K562 (cell line): ENCODE results near the gene PRDM1. TPM values are rescaled to one million over a fixed set of nuclear protein-coding genes. Genes with fewer than 3 reads are reported as not detected.

Experiments used
- ATAC-seq: fragments of 200-7000 bp; cut with Tn5 transposase; 3 replicates; pipeline ENCODE4 v1.9.1; 2020; ENCODE audit warnings: moderate library complexity
- BruUV-seq: library from RNA; stranded (reverse); fragments of 400-500 nt; replicated peaks from 2 replicates; lab custom pipeline; 2021; lab: Mats Ljungman, UMichigan
- CTCF ChIA-PET: fragments of 300-600 bp; formaldehyde crosslinking; extraction: SDS; loops from one replicate; lab custom pipeline; 2021; ENCODE audit warnings: low intra/inter-chr PET ratio; lab: Yijun Ruan, JAX
- POLR2A ChIA-PET: fragments of 300-600, 350-650 bp; sonication (Branson Sonifier 250); formaldehyde crosslinking; extraction: SDS; loops from one replicate; lab custom pipeline; 2021; ENCODE audit warnings: antibody characterized with exemption, inconsistent platforms; lab: Yijun Ruan, JAX
- DNase-seq, 4 experiments: peaks; one replicate each; pipeline versions ENCODE4 v3.0.0 to v3.0.0-alpha.2; 2011 to 2018; ENCODE audit warnings: low spot score in 3 of 4, mixed read lengths in 3 of 4; ENCODE audit errors: extremely low read depth in 1 of 4
- FAIRE-seq: peaks from 2 replicates; lab custom pipeline; 2011; peaks lifted over from hg19 to GRCh38; lab: Jason Lieb, UNC
- H2AFZ ChIP-seq: 2 replicates; pipeline ENCODE4 v1.6.0; 2011; ENCODE audit warnings: low read depth, low read length, control low read depth, inconsistent platforms
- H3K27ac ChIP-seq: fragments of 200-600 bp; 3 replicates; pipeline ENCODE4 v1.8.0; 2011; ENCODE audit warnings: low read depth, mild to moderate bottlenecking, control low read depth, inconsistent platforms, low read length, moderate library complexity, mixed read lengths; ENCODE audit errors: extremely low read depth
- H3K27me3 ChIP-seq, 2 experiments: fragments of 300-600 bp in 1 of 2; 2 replicates in 1 of 2; 3 replicates in 1 of 2; pipeline versions ENCODE4 v1.6.0 to v1.8.0; 2011; ENCODE audit warnings: inconsistent platforms in 2 of 2, low read length in 2 of 2, mild to moderate bottlenecking in 1 of 2, mixed read lengths in 1 of 2, moderate library complexity in 1 of 2; ENCODE audit not compliant: control insufficient read depth in 2 of 2, insufficient read depth in 2 of 2
- H3K36me3 ChIP-seq: fragments of 300-600 bp; 3 replicates; pipeline ENCODE4 v1.8.0; 2011; ENCODE audit warnings: mild to moderate bottlenecking, low read length, inconsistent platforms; ENCODE audit not compliant: control insufficient read depth, insufficient read depth
- H3K4me1 ChIP-seq, 2 experiments: fragments of 200-600 bp in 1 of 2; replicated peaks in 1 of 2; 2 replicates in 1 of 2; 3 replicates in 1 of 2; pipeline versions ENCODE4 v1.5.1 to v1.8.0; 2011; ENCODE audit warnings: inconsistent platforms in 2 of 2, low read length in 2 of 2, mild to moderate bottlenecking in 1 of 2, mixed read lengths in 1 of 2, moderate library complexity in 1 of 2; ENCODE audit not compliant: control insufficient read depth in 2 of 2, insufficient read depth in 2 of 2
- H3K4me2 ChIP-seq: 2 replicates; pipeline ENCODE4 v1.6.1; 2011; ENCODE audit warnings: low read length, control low read depth, inconsistent platforms, mixed read lengths; ENCODE audit not compliant: insufficient read depth
- H3K4me3 ChIP-seq: fragments of 200-600 bp; sonication (generic), shearing (Covaris generic); 2 replicates; pipeline ENCODE4 v1.5.1; 2016; ENCODE audit warnings: control low read depth, inconsistent platforms
- H3K79me2 ChIP-seq: fragments of 200-600 bp; 3 replicates; pipeline ENCODE4 v1.8.0; 2011; ENCODE audit warnings: low read length, inconsistent platforms; ENCODE audit not compliant: control insufficient read depth, insufficient read depth
- H3K9ac ChIP-seq, 2 experiments: 2 replicates each; pipeline versions ENCODE4 v1.6.0 to v1.6.1; 2011; ENCODE audit warnings: low read depth in 2 of 2, low read length in 2 of 2, control low read depth in 1 of 2, inconsistent platforms in 1 of 2, mild to moderate bottlenecking in 1 of 2, mixed read lengths in 1 of 2; ENCODE audit not compliant: insufficient read depth in 1 of 2
- H3K9me1 ChIP-seq: one replicate; pipeline ENCODE4 v1.6.0; 2011; ENCODE audit warnings: inconsistent platforms, mild to moderate bottlenecking, low read length, moderate library complexity; ENCODE audit not compliant: control insufficient read depth, insufficient read depth
- H3K9me3 ChIP-seq: replicated peaks from 2 replicates; pipeline ENCODE4 v1.5.1; 2011; ENCODE audit warnings: low read depth, low read length, inconsistent platforms; ENCODE audit not compliant: control insufficient read depth, insufficient read depth
- H4K20me1 ChIP-seq: replicated peaks from 2 replicates; pipeline ENCODE4 v1.6.1; 2011; ENCODE audit warnings: low read length, inconsistent platforms, mixed read lengths; ENCODE audit not compliant: control insufficient read depth, insufficient read depth
- BRCA1 ChIP-seq, 2 experiments: fragments of 450-650 bp in 1 of 2; sonication (generic) in 1 of 2; formaldehyde crosslinking in 1 of 2; IDR thresholded peaks; 2 replicates each; pipeline versions ENCODE4 v1.5.0 to v1.6.1; 2017 to 2020; ENCODE audit warnings: mild to moderate bottlenecking in 1 of 2, missing genetic modification reagents in 1 of 2
- JUN ChIP-seq, 2 experiments: sonication (generic) in 1 of 2; formaldehyde crosslinking in 1 of 2; IDR thresholded peaks; 2 replicates each; pipeline versions ENCODE4 v1.6.1 to v1.8.0; 2012 to 2022; ENCODE audit warnings: borderline replicate concordance in 2 of 2, mild to moderate bottlenecking in 2 of 2, improper control_type of control experiment in 1 of 2, low read depth in 1 of 2, low read length in 1 of 2, missing genetic modification reagents in 1 of 2
- PYGO2 ChIP-seq: fragments of 450-650 bp; IDR thresholded peaks from 2 replicates; pipeline ENCODE4 v1.6.1; 2016; ENCODE audit warnings: mild to moderate bottlenecking, missing genetic modification characterization, moderate library complexity, missing compliant biosample characterization
- WGBS: fragments of 100-300 bp; shearing (Covaris generic); methylation state at CpG from one replicate; pipeline ENCODE4 v1.1.6; 2016; ENCODE audit warnings: low coverage, mixed read lengths; ENCODE audit not compliant: insufficient coverage; ENCODE audit errors: missing lambda C conversion rate; 5-methylcytosine and 5-hydroxymethylcytosine counted together
- in situ Hi-C: fragments of 300-500 bp; cut with MboI; formaldehyde crosslinking; loops from 4 replicates; pipeline ENCODE4 v1.15.0; 2018; ENCODE audit warnings: inconsistent platforms, mixed read lengths
- intact Hi-C: fragments of 100-400 bp; cut with micrococcal nuclease; formaldehyde crosslinking; loops from 2 replicates; pipeline ENCODE4 v1.14.2; 2022
- polyA plus RNA-seq, 8 experiments: library from polyadenylated mRNA; depleted of rRNA in 4 of 8; stranded (reverse) in 5 of 8; unstranded in 3 of 8; fragments of >200 nt; fragmentation: Nextera tagmentation in 2 of 8; fragmentation: Illumina TruSeq in 1 of 8; extraction: Ambion mirVana in 2 of 8; extraction: Trizol in 1 of 8; gene quantifications; 2 replicates each; pipeline versions ENCODE4 v1.2.1 to v1.2.3, GENCODE V29; 2011 to 2014; ENCODE audit warnings: inconsistent platforms in 1 of 8, missing spikeins in 1 of 8
- total RNA-seq, 7 experiments: library from RNA; depleted of rRNA in 6 of 7; stranded (reverse); fragments of >200 nt in 6 of 7; fragmentation: Illumina TruSeq in 2 of 7; extraction: Trizol in 2 of 7; gene quantifications; 2 replicates each; pipeline versions ENCODE4 v1.2.1 to v1.2.3, GENCODE V29; 2011 to 2021; ENCODE audit warnings: low replicate concordance in 1 of 7
- TF ChIP-seq, protein P1 (sequence below): sonication (generic); formaldehyde crosslinking; IDR thresholded peaks from 2 replicates; pipeline ENCODE4 v1.8.1; 2023; ENCODE audit warnings: missing genetic modification reagents, mild to moderate bottlenecking, borderline replicate concordance
- TF ChIP-seq, protein P2 (sequence below): fragments of 250-450 bp; sonication (Bioruptor Pico); IDR thresholded peaks from 2 replicates; pipeline ENCODE4 v1.5.1; 2021; ENCODE audit warnings: mild to moderate bottlenecking

PRDM1 gene
- total and polyA plus RNA-seq, 9 of the 15 experiments (the other 6 are each of a cell fraction or from before 2014, with no cell fraction given), result 0.09 to 0.89 (median 0.27) TPM

DNA sequence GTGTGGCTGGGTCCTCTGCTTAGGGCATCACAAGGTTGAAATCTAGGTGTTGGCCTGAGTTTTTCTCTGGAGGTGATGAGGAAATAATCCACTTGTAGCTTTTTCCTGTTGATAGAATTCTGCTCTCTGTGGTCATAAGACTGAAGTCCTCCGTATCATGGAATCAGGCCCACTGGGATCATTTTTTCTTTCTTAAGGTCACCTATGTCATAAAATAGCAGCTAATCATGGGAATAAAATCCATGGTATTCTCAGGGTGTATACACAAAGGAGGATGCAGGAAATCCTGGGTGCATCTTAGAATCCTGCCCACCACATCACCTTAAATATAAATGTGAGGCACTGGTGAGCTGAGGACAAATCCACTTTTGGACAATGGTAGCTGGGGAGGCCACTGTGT lies 72.7 kb downstream of the PRDM1 start:
- Histone ChIP-seq H3K79me2 (no peaks in the 10 kb centered on the region), H3K4me3 (no peak overlapping the region), H3K9ac (no peak overlapping the region), H3K36me3 (no peaks in the 10 kb centered on the region), H3K27me3 (no peaks in the 10 kb centered on the region), H3K4me2 (no peak overlapping the region), H3K9me3 (no peaks in the 10 kb centered on the region), H4K20me1 (no peaks in the 10 kb centered on the region), H3K9me1 (no peaks in the 10 kb centered on the region), H3K4me1 (peaks cover 0 to 9% of the 10 kb centered on the region in 2 experiments; a peak in 2 of 5 replicates), H2AFZ (no peak overlapping the region)
- intact Hi-C loops, result no loop called here
- ChIA-PET POLR2A (interaction anchor here (0.5 to 0.6 kb wide), 2 partner anchors 134 to 174 kb away, joined by 3 read pairs; no protein-coding TSS in a partner anchor), CTCF (no interaction called here)
- WGBS, result 64% methylated on average over 1 of the region's 1 CpG
- DNase-seq (no peak), ATAC-seq (no peak)
- no TSS peak for BruUV-seq
- TF ChIP-seq, protein P1, sequence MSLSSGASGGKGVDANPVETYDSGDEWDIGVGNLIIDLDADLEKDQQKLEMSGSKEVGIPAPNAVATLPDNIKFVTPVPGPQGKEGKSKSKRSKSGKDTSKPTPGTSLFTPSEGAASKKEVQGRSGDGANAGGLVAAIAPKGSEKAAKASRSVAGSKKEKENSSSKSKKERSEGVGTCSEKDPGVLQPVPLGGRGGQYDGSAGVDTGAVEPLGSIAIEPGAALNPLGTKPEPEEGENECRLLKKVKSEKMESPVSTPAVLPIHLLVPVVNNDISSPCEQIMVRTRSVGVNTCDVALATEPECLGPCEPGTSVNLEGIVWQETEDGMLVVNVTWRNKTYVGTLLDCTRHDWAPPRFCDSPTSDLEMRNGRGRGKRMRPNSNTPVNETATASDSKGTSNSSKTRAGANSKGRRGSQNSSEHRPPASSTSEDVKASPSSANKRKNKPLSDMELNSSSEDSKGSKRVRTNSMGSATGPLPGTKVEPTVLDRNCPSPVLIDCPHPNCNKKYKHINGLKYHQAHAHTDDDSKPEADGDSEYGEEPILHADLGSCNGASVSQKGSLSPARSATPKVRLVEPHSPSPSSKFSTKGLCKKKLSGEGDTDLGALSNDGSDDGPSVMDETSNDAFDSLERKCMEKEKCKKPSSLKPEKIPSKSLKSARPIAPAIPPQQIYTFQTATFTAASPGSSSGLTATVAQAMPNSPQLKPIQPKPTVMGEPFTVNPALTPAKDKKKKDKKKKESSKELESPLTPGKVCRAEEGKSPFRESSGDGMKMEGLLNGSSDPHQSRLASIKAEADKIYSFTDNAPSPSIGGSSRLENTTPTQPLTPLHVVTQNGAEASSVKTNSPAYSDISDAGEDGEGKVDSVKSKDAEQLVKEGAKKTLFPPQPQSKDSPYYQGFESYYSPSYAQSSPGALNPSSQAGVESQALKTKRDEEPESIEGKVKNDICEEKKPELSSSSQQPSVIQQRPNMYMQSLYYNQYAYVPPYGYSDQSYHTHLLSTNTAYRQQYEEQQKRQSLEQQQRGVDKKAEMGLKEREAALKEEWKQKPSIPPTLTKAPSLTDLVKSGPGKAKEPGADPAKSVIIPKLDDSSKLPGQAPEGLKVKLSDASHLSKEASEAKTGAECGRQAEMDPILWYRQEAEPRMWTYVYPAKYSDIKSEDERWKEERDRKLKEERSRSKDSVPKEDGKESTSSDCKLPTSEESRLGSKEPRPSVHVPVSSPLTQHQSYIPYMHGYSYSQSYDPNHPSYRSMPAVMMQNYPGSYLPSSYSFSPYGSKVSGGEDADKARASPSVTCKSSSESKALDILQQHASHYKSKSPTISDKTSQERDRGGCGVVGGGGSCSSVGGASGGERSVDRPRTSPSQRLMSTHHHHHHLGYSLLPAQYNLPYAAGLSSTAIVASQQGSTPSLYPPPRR, result no peak
- TF ChIP-seq PYGO2 (tag) (no peak), BRCA1 (IDR thresholded peaks at IDR 0.05) (no peak), BRCA1 (CRISPR knock-in tag; IDR thresholded peaks at IDR 0.05) (no peak), JUN (IDR thresholded peaks at IDR 0.05; ENCODE audit: borderline replicate concordance, low read depth, low read length) (no peak), JUN (CRISPR knock-in tag; IDR thresholded peaks at IDR 0.05; ENCODE audit: borderline replicate concordance) (no peak)
- TF ChIP-seq, protein P2, sequence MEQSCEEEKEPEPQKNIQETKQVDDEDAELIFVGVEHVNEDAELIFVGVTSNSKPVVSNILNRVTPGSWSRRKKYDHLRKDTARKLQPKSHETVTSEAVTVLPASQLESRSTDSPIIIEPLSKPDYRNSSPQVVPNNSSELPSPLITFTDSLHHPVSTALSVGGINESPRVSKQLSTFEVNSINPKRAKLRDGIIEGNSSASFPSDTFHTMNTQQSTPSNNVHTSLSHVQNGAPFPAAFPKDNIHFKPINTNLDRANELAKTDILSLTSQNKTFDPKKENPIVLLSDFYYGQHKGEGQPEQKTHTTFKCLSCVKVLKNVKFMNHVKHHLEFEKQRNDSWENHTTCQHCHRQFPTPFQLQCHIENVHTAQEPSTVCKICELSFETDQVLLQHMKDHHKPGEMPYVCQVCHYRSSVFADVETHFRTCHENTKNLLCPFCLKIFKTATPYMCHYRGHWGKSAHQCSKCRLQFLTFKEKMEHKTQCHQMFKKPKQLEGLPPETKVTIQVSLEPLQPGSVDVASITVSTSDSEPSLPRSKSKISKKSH (CRISPR knock-in tag), result no peak
- TF ChIP-seq, all 486 proteins: peak for 0
- in situ Hi-C loops, result no loop called here
- FAIRE-seq, result no peak
- no peak overlapping the region for H3K27ac ChIP-seq

Other genes with a start within 250 kb of the PRDM1 start
- 34.6 and 53.2 TPM in 2 replicates for gene ATG5, start 239.4 kb downstream of the PRDM1 start, total RNA-seq (2014; rRNA removed)
- 62.1 and 71.0 TPM in 2 replicates for gene ATG5, start 239.4 kb downstream of the PRDM1 start, total RNA-seq (2014; rRNA removed; fragmentation: Illumina TruSeq; extraction: Trizol)
- 55.0 and 64.4 TPM in 2 replicates for gene ATG5, start 239.4 kb downstream of the PRDM1 start, total RNA-seq (2015; rRNA removed; fragmentation: Illumina TruSeq; extraction: Trizol)
- gene ATG5, start 239.4 kb downstream of the PRDM1 start, total RNA-seq (2021), result 53.2 and 55.4 TPM in 2 replicates
- gene ATG5, start 239.4 kb downstream of the PRDM1 start, polyA plus RNA-seq (2011; rRNA removed), result 56.0 and 80.0 TPM in 2 replicates
- 40.3 and 42.7 TPM in 2 replicates for gene ATG5, start 239.4 kb downstream of the PRDM1 start, polyA plus RNA-seq (2014; fragmentation: Illumina TruSeq; extraction: Trizol)
- 10 to 100 TPM; 29.0 to 29.6 TPM for gene ATG5, start 239.4 kb downstream of the PRDM1 start, polyA plus RNA-seq (2014; fragmentation: Nextera tagmentation; extraction: Ambion mirVana)
- gene ATG5, start 239.4 kb downstream of the PRDM1 start, polyA plus RNA-seq (2014; rRNA removed), result 41.3 and 43.4 TPM in 2 replicates